ENCODE results near the gene LSG1. TPM values are rescaled to one million over a fixed set of nuclear protein-coding genes. Genes with fewer than 3 reads are reported as not detected.

Gene LSG1
- total and polyA plus RNA-seq, 2 of the 13 experiments (the other 11 are each of a cell fraction or from before 2014, with no cell fraction given), result 21.4 to 32.1 TPM

GRCh38 chr3:194633349-194634004 lies 38.5 kb downstream of the LSG1 start, which contains the start of gene TMEM44 (continued):
- TF ChIP-seq FUBP1 (CRISPR knock-in tag; IDR thresholded peaks at IDR 0.05; ENCODE audit: borderline replicate concordance) (no peak), HNF1A (IDR thresholded peaks at IDR 0.05; ENCODE audit: low read depth) (no peak), HNF1A (CRISPR knock-in tag; IDR thresholded peaks at IDR 0.05; ENCODE audit: borderline replicate concordance) (peak; percentile 62; the same call in 1 of the 2 replicates), HDAC1 (CRISPR knock-in tag; IDR thresholded peaks at IDR 0.05) (peak; percentile 84), ATRX (CRISPR knock-in tag; IDR thresholded peaks at IDR 0.05; ENCODE audit: borderline replicate concordance) (no peak), ZFP90 (CRISPR knock-in tag; IDR thresholded peaks at IDR 0.05; ENCODE audit: borderline replicate concordance) (no peak), NR2F2 (IDR thresholded peaks at IDR 0.05; ENCODE audit: borderline replicate concordance, low read depth) (no peak), ZNF350 (CRISPR knock-in tag; IDR thresholded peaks at IDR 0.05; ENCODE audit: borderline replicate concordance, low read depth) (no peak; the same call in 1 of the 2 replicates), ZNF549 (CRISPR knock-in tag; IDR thresholded peaks at IDR 0.05) (no peak), SMAD9 (CRISPR knock-in tag; IDR thresholded peaks at IDR 0.05) (no peak), SP4 (CRISPR knock-in tag; IDR thresholded peaks at IDR 0.05) (peak; percentile 37; the same call in 1 of the 2 replicates), SALL1 (CRISPR knock-in tag; IDR thresholded peaks at IDR 0.05) (peak; percentile 83), RXRB (CRISPR knock-in tag; IDR thresholded peaks at IDR 0.05; ENCODE audit: borderline replicate concordance) (no peak), ZNF446 (CRISPR knock-in tag; IDR thresholded peaks at IDR 0.05) (peak; percentile 50), BCL6 (CRISPR knock-in tag; IDR thresholded peaks at IDR 0.05) (peak; percentile 41; the same call in 1 of the 2 replicates), JUND (CRISPR knock-in tag; IDR thresholded peaks at IDR 0.05) (no peak), HDAC6 (IDR thresholded peaks at IDR 0.05; ENCODE audit: low read depth, low read length) (no peak), ZNF512B (CRISPR knock-in tag; IDR thresholded peaks at IDR 0.05; ENCODE audit: borderline replicate concordance) (no peak)
- TF ChIP-seq, protein P1, sequence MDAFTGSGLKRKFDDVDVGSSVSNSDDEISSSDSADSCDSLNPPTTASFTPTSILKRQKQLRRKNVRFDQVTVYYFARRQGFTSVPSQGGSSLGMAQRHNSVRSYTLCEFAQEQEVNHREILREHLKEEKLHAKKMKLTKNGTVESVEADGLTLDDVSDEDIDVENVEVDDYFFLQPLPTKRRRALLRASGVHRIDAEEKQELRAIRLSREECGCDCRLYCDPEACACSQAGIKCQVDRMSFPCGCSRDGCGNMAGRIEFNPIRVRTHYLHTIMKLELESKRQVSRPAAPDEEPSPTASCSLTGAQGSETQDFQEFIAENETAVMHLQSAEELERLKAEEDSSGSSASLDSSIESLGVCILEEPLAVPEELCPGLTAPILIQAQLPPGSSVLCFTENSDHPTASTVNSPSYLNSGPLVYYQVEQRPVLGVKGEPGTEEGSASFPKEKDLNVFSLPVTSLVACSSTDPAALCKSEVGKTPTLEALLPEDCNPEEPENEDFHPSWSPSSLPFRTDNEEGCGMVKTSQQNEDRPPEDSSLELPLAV (CRISPR knock-in tag; conservative IDR thresholded peaks at IDR 0.05; ENCODE audit: low read depth), result no peak

All from HepG2 (cell line).